Keratinocyte (primary cell): ENCODE data around the gene ZNF219. TPM values are rescaled to one million over a fixed set of nuclear protein-coding genes. Genes with fewer than 3 reads are reported as not detected.

Source experiments
- DNase-seq: peaks from one replicate; pipeline ENCODE4 v3.0.0-alpha.2; 2011; ENCODE audit warnings: low read depth, missing footprints, low spot score
- FAIRE-seq: peaks from 2 replicates; lab custom pipeline; 2011; peaks lifted over from hg19 to GRCh38; lab: Jason Lieb, UNC
- H2AFZ ChIP-seq: 2 replicates; pipeline ENCODE4 v1.6.0; 2012; ENCODE audit warnings: low read length, control low read depth, inconsistent platforms; ENCODE audit not compliant: control insufficient read depth
- H3K27ac ChIP-seq: 2 replicates; pipeline ENCODE4 v1.5.1; 2011; ENCODE audit warnings: low read length; ENCODE audit not compliant: control insufficient read depth, insufficient read depth
- H3K27me3 ChIP-seq: 3 replicates; pipeline ENCODE4 v1.6.0; 2011; ENCODE audit warnings: low read length; ENCODE audit not compliant: control insufficient read depth, insufficient read depth; ENCODE audit errors: extremely low read depth
- H3K36me3 ChIP-seq, 2 experiments: 2 replicates in 1 of 2; 3 replicates in 1 of 2; pipeline ENCODE4 v1.5.1; 2011; ENCODE audit warnings: low read length in 2 of 2, mild to moderate bottlenecking in 1 of 2; ENCODE audit not compliant: control insufficient read depth in 2 of 2, insufficient read depth in 2 of 2; ENCODE audit errors: extremely low read depth in 1 of 2
- H3K4me1 ChIP-seq: 3 replicates; pipeline ENCODE4 v1.5.1; 2011; ENCODE audit warnings: low read length; ENCODE audit not compliant: control insufficient read depth, insufficient read depth; ENCODE audit errors: extremely low read depth
- H3K4me2 ChIP-seq: 3 replicates; pipeline ENCODE4 v1.6.0; 2011; ENCODE audit warnings: low read depth, low read length; ENCODE audit not compliant: control insufficient read depth, insufficient read depth; ENCODE audit errors: extremely low read depth
- H3K4me3 ChIP-seq, 3 experiments: fragments of 200-600 bp in 1 of 3; sonication (generic) in 1 of 3; 2 replicates in 2 of 3; 3 replicates in 1 of 3; pipeline ENCODE4 v1.5.1; 2011 to 2016; ENCODE audit warnings: low read length in 3 of 3, mild to moderate bottlenecking in 3 of 3, control low read depth in 2 of 3, inconsistent platforms in 1 of 3, low read depth in 1 of 3, mixed read lengths in 1 of 3, mixed run types in 1 of 3, moderate library complexity in 1 of 3; ENCODE audit not compliant: control insufficient read depth in 2 of 3, insufficient read depth in 2 of 3; ENCODE audit errors: extremely low read depth in 1 of 3
- H3K79me2 ChIP-seq: 2 replicates; pipeline ENCODE4 v1.6.0; 2012; ENCODE audit warnings: low read length; ENCODE audit not compliant: control insufficient read depth, insufficient read depth
- H3K9ac ChIP-seq: 3 replicates; pipeline ENCODE4 v1.6.0; 2011; ENCODE audit warnings: low read length; ENCODE audit not compliant: control insufficient read depth, insufficient read depth; ENCODE audit errors: extremely low read depth
- H3K9me1 ChIP-seq: 3 replicates; pipeline ENCODE4 v1.6.0; 2011; ENCODE audit warnings: low read length; ENCODE audit not compliant: control insufficient read depth, insufficient read depth; ENCODE audit errors: extremely low read depth
- H3K9me3 ChIP-seq: 2 replicates; pipeline ENCODE4 v1.5.1; 2012; ENCODE audit warnings: low read depth, low read length; ENCODE audit not compliant: control insufficient read depth
- H4K20me1 ChIP-seq: 3 replicates; pipeline ENCODE4 v1.6.0; 2011; ENCODE audit warnings: low read length; ENCODE audit not compliant: control insufficient read depth, insufficient read depth; ENCODE audit errors: extremely low read depth
- CTCF ChIP-seq, 3 experiments: IDR thresholded peaks in 1 of 3; conservative IDR thresholded peaks in 1 of 3; optimal IDR thresholded peaks in 1 of 3; 2 replicates in 2 of 3; 3 replicates in 1 of 3; pipeline versions ENCODE3 to v1.5.1; 2011; ENCODE audit warnings: low read length in 3 of 3, mild to moderate bottlenecking in 3 of 3, moderate library complexity in 2 of 3, control low read depth in 1 of 3, inconsistent platforms in 1 of 3; ENCODE audit not compliant: insufficient read depth in 2 of 3; ENCODE audit errors: extremely low read depth in 1 of 3
- EZH2 ChIP-seq: IDR thresholded peaks from one replicate; pipeline ENCODE4 v1.6.1; 2012; ENCODE audit warnings: inconsistent platforms, mild to moderate bottlenecking, low read length, moderate library complexity
- dilution Hi-C: fragments of 300-500 bp; cut with MboI; formaldehyde crosslinking; loops from one replicate; pipeline ENCODE4 v1.7.0; 2020; ENCODE audit warnings: low sequenced_read_pairs; ENCODE audit not compliant: extremely low pct_ligation_motif_present
- polyA plus RNA-seq, 5 experiments: library from polyadenylated mRNA; depleted of rRNA in 3 of 5; stranded (reverse) in 3 of 5; stranded (forward) in 1 of 5; unstranded in 1 of 5; fragments of >200 nt; gene quantifications; 1 replicate in 1 of 5; 2 replicates in 3 of 5; 3 replicates in 1 of 5; pipeline versions ENCODE4 v1.2.1 to v1.2.3, GENCODE V29; 2011 to 2012; ENCODE audit warnings: missing spikeins in 2 of 5, low read depth in 1 of 5, low replicate concordance in 1 of 5

ZNF219 gene
- polyA plus RNA-seq, 1 donor (not counting 4 experiments of a cell fraction or from before 2014, with no cell fraction given), result 23.1 TPM

DNA sequence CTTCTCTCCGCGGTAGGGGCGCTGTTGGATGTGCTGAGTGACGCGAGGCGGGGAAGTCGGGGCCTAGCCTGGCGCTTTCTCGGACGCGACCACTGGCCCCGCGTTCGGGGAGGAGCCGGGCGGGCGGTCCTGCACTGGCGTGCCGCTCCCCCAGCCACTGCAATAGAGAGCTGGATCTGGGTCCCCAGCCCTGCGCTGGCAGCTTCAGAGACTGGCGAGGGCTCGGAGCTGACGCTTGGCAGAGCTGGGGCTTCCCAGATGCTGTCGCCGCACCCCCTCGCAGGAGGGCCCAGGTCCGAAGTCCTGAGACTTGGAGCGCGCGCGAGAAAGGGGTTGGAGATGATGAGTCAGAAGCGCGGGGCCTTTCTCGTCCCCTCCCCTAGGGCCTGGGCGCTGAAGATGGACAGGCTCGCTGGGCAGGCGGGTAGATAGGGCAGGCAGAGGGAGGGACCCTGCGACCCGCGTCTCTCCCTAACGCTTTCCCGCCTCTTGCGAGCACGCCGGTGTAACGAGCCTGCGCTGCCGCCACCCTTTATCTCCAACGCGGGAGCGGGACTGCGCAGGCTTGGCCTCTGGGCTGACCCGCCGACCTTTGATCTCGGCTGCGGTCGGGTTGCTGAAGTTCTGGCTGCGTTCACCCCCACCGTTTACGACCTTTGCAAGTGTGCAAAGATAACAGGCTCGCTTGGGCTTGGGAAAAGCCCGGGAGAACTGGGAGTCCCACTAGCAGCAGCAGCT, 5.4 kb upstream of the ZNF219 start:
- TF ChIP-seq CTCF (optimal IDR thresholded peaks at IDR 0.05 in 1 of 3, IDR thresholded peaks at IDR 0.05 in 1 of 3, conservative IDR thresholded peaks at IDR 0.05 in 1 of 3; ENCODE audit: extremely low read depth in 1 of 3, insufficient read depth in 2 of 3, low read length in 3 of 3), result peak; percentile 75 to 90 (median 83)
- no peak for TF ChIP-seq EZH2
- FAIRE-seq, result no peak

GRCh38 chr14:21103411-21103709, 4.9 kb upstream of the ZNF219 start:
- H3K27ac ChIP-seq, result peak overlapping the region; percentile 95
- H3K4me1 ChIP-seq, result peaks cover 76% of the 10 kb centered on the region
- H4K20me1 ChIP-seq, result no peaks in the 10 kb centered on the region
- H3K79me2 ChIP-seq, result peaks cover 22% of the 10 kb centered on the region
- peak overlapping the region; percentile 81 for H2AFZ ChIP-seq
- dilution Hi-C loops, result no loop called here
- TF ChIP-seq EZH2 (no peak), CTCF (optimal IDR thresholded peaks at IDR 0.05 in 1 of 3, IDR thresholded peaks at IDR 0.05 in 1 of 3, conservative IDR thresholded peaks at IDR 0.05 in 1 of 3; ENCODE audit: extremely low read depth in 1 of 3, insufficient read depth in 2 of 3, low read length in 3 of 3) (no peak)
- no peaks in the 10 kb centered on the region for H3K36me3 ChIP-seq
- no peaks in the 10 kb centered on the region for H3K27me3 ChIP-seq
- H3K4me2 ChIP-seq, result peak overlapping the region; percentile 99
- no peak for DNase-seq
- peak overlapping the region; percentile 95 for H3K9ac ChIP-seq
- no peaks in the 10 kb centered on the region for H3K9me1 ChIP-seq
- FAIRE-seq, result no peak
- H3K9me3 ChIP-seq, result no peaks in the 10 kb centered on the region
- H3K4me3 ChIP-seq, result peak overlapping the region; percentile 54 to 90 (median 83)

More for the DNA sequence above, 5.4 kb upstream of the ZNF219 start:
- H3K79me2 ChIP-seq, result peaks cover 21% of the 10 kb centered on the region
- no peaks in the 10 kb centered on the region for H3K9me1 ChIP-seq
- H3K27me3 ChIP-seq, result no peaks in the 10 kb centered on the region
- H3K4me2 ChIP-seq, result peak overlapping the region; percentile 99
- dilution Hi-C loops, result no loop called here
- no peaks in the 10 kb centered on the region for H3K9me3 ChIP-seq
- H3K4me1 ChIP-seq, result peaks cover 76% of the 10 kb centered on the region
- H3K27ac ChIP-seq, result peak overlapping the region; percentile 95
- H3K36me3 ChIP-seq, result no peaks in the 10 kb centered on the region
- H4K20me1 ChIP-seq, result no peaks in the 10 kb centered on the region
- peak overlapping the region; percentile 54 to 90 (median 83) for H3K4me3 ChIP-seq
- peak overlapping the region; percentile 94 for H2AFZ ChIP-seq
- peak overlapping the region; percentile 95 for H3K9ac ChIP-seq
- no peak for DNase-seq
